ENCODE results near the gene DCPS.

DNA sequence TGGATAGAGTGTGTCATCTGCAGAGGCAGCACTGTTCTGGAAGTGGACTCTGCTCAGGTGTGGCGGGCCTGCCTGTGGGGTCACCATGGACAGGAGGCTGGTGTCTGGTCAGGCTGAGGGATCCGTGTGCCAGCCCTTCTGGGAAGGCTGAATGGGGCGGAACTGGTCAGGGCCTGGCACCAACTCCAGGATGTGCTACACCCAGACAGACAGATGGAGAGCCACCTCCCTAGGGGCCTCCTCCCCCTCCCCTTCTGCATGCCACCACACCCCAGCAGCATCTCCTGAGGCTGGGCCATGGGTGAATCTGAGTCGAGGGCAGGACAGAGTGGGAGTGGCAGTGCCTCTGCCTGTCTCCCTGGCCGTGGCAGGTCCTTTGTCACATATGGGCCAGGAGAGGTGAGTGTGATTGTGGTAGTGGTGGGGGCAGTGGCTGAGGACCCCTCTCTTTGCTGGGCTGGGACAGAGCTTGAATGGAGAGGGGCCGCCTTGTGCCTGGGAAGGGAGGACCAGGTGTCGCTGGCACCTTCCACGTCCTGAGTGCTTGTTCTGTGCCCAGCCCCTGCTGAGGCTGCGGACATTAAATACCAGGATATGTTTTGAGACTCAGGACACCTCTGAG is 80.7 kb downstream of the DCPS start:
- no peak for TF ChIP-seq JUND (IDR thresholded peaks at IDR 0.05)
- TF ChIP-seq, protein P1, sequence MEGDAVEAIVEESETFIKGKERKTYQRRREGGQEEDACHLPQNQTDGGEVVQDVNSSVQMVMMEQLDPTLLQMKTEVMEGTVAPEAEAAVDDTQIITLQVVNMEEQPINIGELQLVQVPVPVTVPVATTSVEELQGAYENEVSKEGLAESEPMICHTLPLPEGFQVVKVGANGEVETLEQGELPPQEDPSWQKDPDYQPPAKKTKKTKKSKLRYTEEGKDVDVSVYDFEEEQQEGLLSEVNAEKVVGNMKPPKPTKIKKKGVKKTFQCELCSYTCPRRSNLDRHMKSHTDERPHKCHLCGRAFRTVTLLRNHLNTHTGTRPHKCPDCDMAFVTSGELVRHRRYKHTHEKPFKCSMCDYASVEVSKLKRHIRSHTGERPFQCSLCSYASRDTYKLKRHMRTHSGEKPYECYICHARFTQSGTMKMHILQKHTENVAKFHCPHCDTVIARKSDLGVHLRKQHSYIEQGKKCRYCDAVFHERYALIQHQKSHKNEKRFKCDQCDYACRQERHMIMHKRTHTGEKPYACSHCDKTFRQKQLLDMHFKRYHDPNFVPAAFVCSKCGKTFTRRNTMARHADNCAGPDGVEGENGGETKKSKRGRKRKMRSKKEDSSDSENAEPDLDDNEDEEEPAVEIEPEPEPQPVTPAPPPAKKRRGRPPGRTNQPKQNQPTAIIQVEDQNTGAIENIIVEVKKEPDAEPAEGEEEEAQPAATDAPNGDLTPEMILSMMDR (IDR thresholded peaks at IDR 0.05 in 2 of 3, conservative IDR thresholded peaks at IDR 0.05 in 1 of 3; ENCODE audit: borderline replicate concordance in 1 of 3, insufficient read depth in 1 of 3, low read depth in 2 of 3, low read length in 2 of 3): no peak
- TF ChIP-seq POLR2A (IDR thresholded peaks at IDR 0.05; ENCODE audit: borderline replicate concordance, extremely low read depth, insufficient read depth, insufficient read length): no peak
- TF ChIP-seq YY1 (IDR thresholded peaks at IDR 0.05; ENCODE audit: extremely low read depth, insufficient replicate concordance, low read depth, low read length): no peak
- TF ChIP-seq, protein P2, sequence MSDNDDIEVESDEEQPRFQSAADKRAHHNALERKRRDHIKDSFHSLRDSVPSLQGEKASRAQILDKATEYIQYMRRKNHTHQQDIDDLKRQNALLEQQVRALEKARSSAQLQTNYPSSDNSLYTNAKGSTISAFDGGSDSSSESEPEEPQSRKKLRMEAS (IDR thresholded peaks at IDR 0.05): no peak
